ENCODE results near the gene C6orf47.

C6orf47 gene

DNA sequence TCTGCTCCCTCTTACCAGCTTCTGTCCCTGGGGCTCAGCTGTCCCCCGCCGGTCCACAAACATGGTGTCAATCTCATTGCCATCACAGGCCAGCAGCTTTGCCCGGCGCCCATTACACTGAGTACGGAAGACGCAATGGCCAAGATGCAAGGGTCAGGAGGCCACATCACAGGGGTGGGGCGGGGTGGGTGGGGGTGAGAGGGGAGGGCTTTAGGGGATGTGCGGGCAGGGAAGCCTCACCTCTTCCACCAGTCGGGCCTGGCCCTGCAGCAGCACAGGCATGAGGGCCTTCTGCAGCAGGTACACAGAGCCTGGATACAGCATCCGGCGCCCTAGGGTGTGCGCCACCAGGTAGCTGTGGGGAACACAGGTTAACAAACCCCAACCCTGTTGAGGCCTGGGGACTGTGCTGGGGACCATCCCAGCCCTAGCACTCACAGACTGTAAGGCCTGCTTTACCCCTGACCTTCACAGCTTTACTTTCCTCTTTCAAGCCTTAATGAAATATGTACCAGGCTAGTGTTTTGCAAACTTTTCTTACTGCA, 31.1 kb upstream of the C6orf47 start:
- no peak overlapping the region for H3K4me3 ChIP-seq (ENCODE audit: low read depth, low read length)

GRCh38 chr6:31691078-31691463, 30.5 kb upstream of the C6orf47 start:
- no peak for TF ChIP-seq CTCF (IDR thresholded peaks at IDR 0.05; ENCODE audit: borderline replicate concordance, insufficient read depth, low read depth, low read length)
- no peak overlapping the region for H3K4me3 ChIP-seq (ENCODE audit: low read depth, low read length)

More for the DNA sequence above, 31.1 kb upstream of the C6orf47 start:
- TF ChIP-seq CTCF (IDR thresholded peaks at IDR 0.05; ENCODE audit: borderline replicate concordance, insufficient read depth, low read depth, low read length), result no peak

- no peak overlapping the region for H3K4me3 ChIP-seq (ENCODE audit: low read depth, low read length)
These were observed 29.9 kb upstream of the C6orf47 start for GRCh38 chr6:31690231-31691077.

GRCh38 chr6:31689249-31690110, 28.9 kb upstream of the C6orf47 start:
- TF ChIP-seq CTCF (IDR thresholded peaks at IDR 0.05; ENCODE audit: borderline replicate concordance, insufficient read depth, low read depth, low read length), result peak; percentile 49; the same call in 1 of the 2 replicates
- H3K4me3 ChIP-seq (ENCODE audit: low read depth, low read length), result no peak overlapping the region

More at GRCh38 chr6:31690231-31691077, 29.9 kb upstream of the C6orf47 start:
- TF ChIP-seq CTCF (IDR thresholded peaks at IDR 0.05; ENCODE audit: borderline replicate concordance, insufficient read depth, low read depth, low read length), result no peak

DNA sequence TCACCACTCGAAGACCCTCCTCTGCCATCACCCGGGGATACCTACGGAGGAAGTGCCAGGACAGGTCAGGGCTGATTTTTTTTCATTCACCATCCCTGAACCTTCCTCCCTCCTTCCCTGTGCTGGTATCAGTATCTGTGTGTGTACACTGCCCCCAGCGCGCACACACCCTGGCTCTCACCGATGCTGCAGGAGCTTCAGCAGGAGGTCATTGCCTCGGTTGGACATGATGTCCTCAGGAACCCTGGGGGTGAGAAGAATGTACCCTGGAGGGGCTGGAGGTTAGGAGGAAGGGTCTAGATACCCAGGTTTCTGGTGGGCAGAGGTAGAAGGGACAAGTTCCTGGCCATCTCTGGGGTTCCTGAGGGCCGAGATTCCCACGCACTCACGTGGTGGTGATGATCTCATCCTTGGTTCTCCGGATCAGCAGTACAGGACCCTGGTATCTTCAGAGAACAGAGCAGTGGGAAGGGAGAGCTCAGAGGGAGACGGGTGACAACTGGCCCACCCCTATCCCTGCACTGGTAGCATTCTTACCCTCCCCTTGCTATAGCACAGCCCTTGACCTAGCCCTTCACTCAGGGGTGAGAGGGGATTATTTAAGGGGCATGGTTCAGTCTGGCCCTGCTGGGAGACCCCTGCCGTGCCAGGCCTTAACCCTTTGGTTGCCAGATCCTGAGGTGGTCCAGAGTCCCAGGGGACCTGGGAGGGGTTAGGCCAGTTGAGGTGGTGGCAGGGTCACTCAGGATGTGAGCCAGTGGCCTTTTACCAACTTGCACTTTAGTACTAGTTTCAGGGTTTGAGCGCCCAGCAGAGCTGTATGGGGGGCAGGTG, 27.5 kb upstream of the C6orf47 start:
- H3K4me3 ChIP-seq (ENCODE audit: low read depth, low read length), result no peak overlapping the region
- no peak for TF ChIP-seq CTCF (IDR thresholded peaks at IDR 0.05; ENCODE audit: borderline replicate concordance, insufficient read depth, low read depth, low read length)

GRCh38 chr6:31687321-31687720, 26.7 kb upstream of the C6orf47 start:
- no peak overlapping the region for H3K4me3 ChIP-seq (ENCODE audit: low read depth, low read length)
- no peak for TF ChIP-seq CTCF (IDR thresholded peaks at IDR 0.05; ENCODE audit: borderline replicate concordance, insufficient read depth, low read depth, low read length)

Measured in GM12875 (cell line).